ENCODE measurements around the gene NUSAP1.

GRCh38 chr15:41284427-41285177 lies 48.1 kb upstream of the NUSAP1 start:
- no peak for TF ChIP-seq BACH2 (CRISPR knock-in tag; IDR thresholded peaks at IDR 0.05; ENCODE audit: borderline replicate concordance)
- TF ChIP-seq TSHZ2 (CRISPR knock-in tag; IDR thresholded peaks at IDR 0.05), result no peak
- no peak for TF ChIP-seq ZFP30 (CRISPR knock-in tag; IDR thresholded peaks at IDR 0.05)
- no peak for TF ChIP-seq ZFP3 (CRISPR knock-in tag; IDR thresholded peaks at IDR 0.05)
- no peak for TF ChIP-seq PATZ1 (CRISPR knock-in tag; IDR thresholded peaks at IDR 0.05; ENCODE audit: borderline replicate concordance)
- TF ChIP-seq PPARA (CRISPR knock-in tag; IDR thresholded peaks at IDR 0.05; ENCODE audit: borderline replicate concordance), result no peak
- no peak for TF ChIP-seq ARNTL (CRISPR knock-in tag; IDR thresholded peaks at IDR 0.05; ENCODE audit: borderline replicate concordance, low read depth)
- no peak for TF ChIP-seq POU6F1 (CRISPR knock-in tag; IDR thresholded peaks at IDR 0.05; ENCODE audit: borderline replicate concordance, low read depth)
- no peak for TF ChIP-seq RARB (CRISPR knock-in tag; IDR thresholded peaks at IDR 0.05)

All from SK-N-SH treated with all-trans-retinoic acid at 6 μM for 48 hours (cell line).